ENCODE data around the gene IFT81.
A peak's percentile ranks its signal among the peaks of the same experiment; 100 is the strongest.
"Not testable (repeated sequence)": the region's sequence is repeated elsewhere in the genome, so short reads cannot be mapped to it uniquely, and the experiment has no call there.

IFT81 gene, protein sequence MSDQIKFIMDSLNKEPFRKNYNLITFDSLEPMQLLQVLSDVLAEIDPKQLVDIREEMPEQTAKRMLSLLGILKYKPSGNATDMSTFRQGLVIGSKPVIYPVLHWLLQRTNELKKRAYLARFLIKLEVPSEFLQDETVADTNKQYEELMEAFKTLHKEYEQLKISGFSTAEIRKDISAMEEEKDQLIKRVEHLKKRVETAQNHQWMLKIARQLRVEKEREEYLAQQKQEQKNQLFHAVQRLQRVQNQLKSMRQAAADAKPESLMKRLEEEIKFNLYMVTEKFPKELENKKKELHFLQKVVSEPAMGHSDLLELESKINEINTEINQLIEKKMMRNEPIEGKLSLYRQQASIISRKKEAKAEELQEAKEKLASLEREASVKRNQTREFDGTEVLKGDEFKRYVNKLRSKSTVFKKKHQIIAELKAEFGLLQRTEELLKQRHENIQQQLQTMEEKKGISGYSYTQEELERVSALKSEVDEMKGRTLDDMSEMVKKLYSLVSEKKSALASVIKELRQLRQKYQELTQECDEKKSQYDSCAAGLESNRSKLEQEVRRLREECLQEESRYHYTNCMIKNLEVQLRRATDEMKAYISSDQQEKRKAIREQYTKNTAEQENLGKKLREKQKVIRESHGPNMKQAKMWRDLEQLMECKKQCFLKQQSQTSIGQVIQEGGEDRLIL

DNA sequence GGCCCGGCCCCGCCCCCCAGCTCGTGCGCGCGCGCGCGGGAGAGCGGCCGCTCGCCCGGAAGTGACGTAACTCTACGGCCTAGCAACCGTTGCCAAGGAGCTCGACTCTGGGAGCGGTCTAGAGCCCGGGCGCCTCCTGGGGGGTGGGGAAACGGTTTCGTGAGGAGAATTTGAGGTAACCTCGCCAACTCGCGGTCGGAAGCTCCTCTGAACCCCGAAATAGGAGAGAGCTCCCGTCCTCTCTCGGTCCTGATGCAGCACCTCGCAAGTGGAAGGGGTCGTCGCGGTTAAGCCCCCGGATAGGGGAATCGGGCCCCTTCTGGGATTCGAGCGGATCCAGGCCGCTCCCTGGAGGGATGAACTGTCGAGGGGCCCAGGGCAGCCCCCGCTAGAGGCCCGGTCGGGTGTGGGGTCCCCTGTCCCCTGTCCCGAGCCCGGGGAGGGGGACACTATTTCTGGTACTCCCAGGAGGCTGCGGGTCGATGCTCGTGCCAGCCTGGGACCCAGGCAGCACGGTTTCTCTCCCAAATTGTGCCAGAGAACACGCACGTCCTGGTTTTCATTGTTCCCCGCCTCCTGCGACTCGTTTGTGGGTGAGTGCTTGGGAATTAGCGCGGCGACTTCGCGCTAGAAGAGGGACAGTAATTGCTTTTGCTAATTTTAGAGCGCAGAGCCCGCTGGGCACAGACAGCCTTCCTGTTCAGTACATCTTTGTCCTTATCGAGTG is at the start of gene IFT81:
Gene IFT81 (plus strand): TSS at position 89 of the 727 bp plus-strand sequence. CDS start 3,024 bp downstream, outside the sequence.
- H3K27ac ChIP-seq (ENCODE audit: low read depth, low read length): peak within 1 kb of the TSS; percentile 74
- H3K9ac ChIP-seq (ENCODE audit: low read length in 5 of 5): peak within 1 kb of the TSS; percentile 38 to 95 (median 78)

DNA sequence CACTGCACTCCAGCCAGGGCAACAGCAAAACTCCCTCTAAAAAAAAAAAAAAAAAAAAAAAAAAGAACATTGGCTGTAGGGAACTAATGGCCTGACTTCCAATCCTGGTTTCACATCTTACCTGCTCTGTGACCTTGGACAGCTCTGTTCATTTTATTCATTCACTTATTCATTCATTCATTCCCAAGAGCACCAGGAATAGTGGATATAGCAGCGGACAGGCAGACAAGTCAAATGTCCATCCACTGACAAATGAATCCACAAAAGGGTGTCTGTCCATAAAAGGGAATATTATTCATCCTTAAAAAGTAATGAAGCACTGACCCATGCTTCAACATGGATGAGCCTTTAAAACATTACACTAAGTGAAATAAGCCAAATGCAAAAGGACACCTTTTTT is 48.3 kb upstream of the IFT81 start:
- no peaks in the 10 kb centered on the region for H3K9me3 ChIP-seq (ENCODE audit: control insufficient read depth in 5 of 5, low read length in 5 of 5)
- H3K9ac ChIP-seq (ENCODE audit: low read length in 5 of 5): no peak overlapping the region
- H3K4me3 ChIP-seq (ENCODE audit: low read depth in 1 of 5, low read length in 5 of 5): no peak overlapping the region
- H3K27me3 ChIP-seq (ENCODE audit: control insufficient read depth in 5 of 5, insufficient read depth in 4 of 5, low read length in 5 of 5): peaks cover 0 to 3% (median 0%) of the 10 kb centered on the region in 5 donors
- no peaks in the 10 kb centered on the region for H3K36me3 ChIP-seq (ENCODE audit: control insufficient read depth in 5 of 5, insufficient read depth in 5 of 5, low read length in 5 of 5)
- H3K27ac ChIP-seq (ENCODE audit: low read depth, low read length): no peak overlapping the region
- peaks cover 3 to 20% (median 11%) of the 10 kb centered on the region in 5 donors for H3K4me1 ChIP-seq (ENCODE audit: control insufficient read depth in 5 of 5, insufficient read depth in 5 of 5, low read length in 5 of 5)

More for the DNA sequence above, at the start of gene IFT81:
- H3K4me1 ChIP-seq (ENCODE audit: control insufficient read depth in 5 of 5, insufficient read depth in 5 of 5, low read length in 5 of 5): peaks cover 2 to 14% (median 12%) of the 10 kb centered on the region in 5 donors
- H3K36me3 ChIP-seq (ENCODE audit: control insufficient read depth in 5 of 5, insufficient read depth in 5 of 5, low read length in 5 of 5): peaks cover 0 to 3% (median 0%) of the 10 kb centered on the region in 5 donors
- H3K4me3 ChIP-seq (ENCODE audit: low read depth in 1 of 5, low read length in 5 of 5): peak within 1 kb of the TSS; percentile 86 to 98 (median 96)
- no peaks in the 10 kb centered on the region for H3K9me3 ChIP-seq (ENCODE audit: control insufficient read depth in 5 of 5, low read length in 5 of 5)
- no peaks in the 10 kb centered on the region for H3K27me3 ChIP-seq (ENCODE audit: control insufficient read depth in 5 of 5, insufficient read depth in 4 of 5, low read length in 5 of 5)

DNA sequence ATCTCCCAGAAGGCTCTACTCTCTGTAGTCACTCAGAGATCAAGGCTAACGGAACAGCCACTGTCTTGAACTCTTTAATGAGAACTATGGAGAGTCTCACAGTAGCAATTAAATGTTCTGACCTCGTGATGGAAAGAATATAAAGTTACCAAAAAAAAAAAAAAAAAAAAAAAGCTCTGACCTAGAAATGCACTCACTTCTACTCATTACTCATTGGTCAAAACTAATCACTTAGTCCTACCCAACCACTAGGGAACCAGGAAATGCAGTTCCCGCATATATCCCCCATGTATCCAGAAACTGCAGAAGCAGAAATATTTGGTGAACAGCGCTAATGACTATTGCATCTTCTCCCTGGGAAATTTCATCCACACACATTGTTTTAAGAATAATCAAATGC is 46.4 kb upstream of the IFT81 start:
- H3K4me1 ChIP-seq (ENCODE audit: control insufficient read depth in 5 of 5, insufficient read depth in 5 of 5, low read length in 5 of 5): peaks cover 3 to 20% (median 11%) of the 10 kb centered on the region in 5 donors
- H3K27me3 ChIP-seq (ENCODE audit: control insufficient read depth in 5 of 5, insufficient read depth in 4 of 5, low read length in 5 of 5): peaks cover 0 to 3% (median 0%) of the 10 kb centered on the region in 5 donors
- H3K9ac ChIP-seq (ENCODE audit: low read length in 5 of 5): no peak overlapping the region
- no peak overlapping the region for H3K4me3 ChIP-seq (ENCODE audit: low read depth in 1 of 5, low read length in 5 of 5)
- H3K9me3 ChIP-seq (ENCODE audit: control insufficient read depth in 5 of 5, low read length in 5 of 5): no peaks in the 10 kb centered on the region
- H3K27ac ChIP-seq (ENCODE audit: low read depth, low read length): no peak overlapping the region
- no peaks in the 10 kb centered on the region for H3K36me3 ChIP-seq (ENCODE audit: control insufficient read depth in 5 of 5, insufficient read depth in 5 of 5, low read length in 5 of 5)

GRCh38 chr12:110079477-110080400 is 44.4 kb upstream of the IFT81 start:
- Histone ChIP-seq H3K27me3 (ENCODE audit: control insufficient read depth in 5 of 5, insufficient read depth in 4 of 5, low read length in 5 of 5) (peaks cover 0 to under 1% (median 0%) of the 10 kb centered on the region in 5 donors), H3K36me3 (ENCODE audit: control insufficient read depth in 5 of 5, insufficient read depth in 5 of 5, low read length in 5 of 5) (no peaks in the 10 kb centered on the region), H3K27ac (ENCODE audit: low read depth, low read length) (no peak overlapping the region), H3K9ac (ENCODE audit: low read length in 5 of 5) (no peak overlapping the region), H3K9me3 (ENCODE audit: control insufficient read depth in 5 of 5, low read length in 5 of 5) (no peaks in the 10 kb centered on the region), H3K4me1 (ENCODE audit: control insufficient read depth in 5 of 5, insufficient read depth in 5 of 5, low read length in 5 of 5) (peaks cover 0 to 8% (median 0%) of the 10 kb centered on the region in 5 donors), H3K4me3 (ENCODE audit: low read depth in 1 of 5, low read length in 5 of 5) (peak overlapping the region in 3 of 5 donors; percentile 41 to 46 (median 42))

- Histone ChIP-seq H3K27ac (ENCODE audit: low read depth, low read length) (no peak overlapping the region), H3K9ac (ENCODE audit: low read length in 5 of 5) (no peak overlapping the region), H3K4me1 (ENCODE audit: control insufficient read depth in 5 of 5, insufficient read depth in 5 of 5, low read length in 5 of 5) (peaks cover 0 to 8% (median 0%) of the 10 kb centered on the region in 5 donors), H3K4me3 (ENCODE audit: low read depth in 1 of 5, low read length in 5 of 5) (no peak overlapping the region), H3K36me3 (ENCODE audit: control insufficient read depth in 5 of 5, insufficient read depth in 5 of 5, low read length in 5 of 5) (no peaks in the 10 kb centered on the region), H3K27me3 (ENCODE audit: control insufficient read depth in 5 of 5, insufficient read depth in 4 of 5, low read length in 5 of 5) (peaks cover 0 to 3% (median 0%) of the 10 kb centered on the region in 5 donors), H3K9me3 (ENCODE audit: control insufficient read depth in 5 of 5, low read length in 5 of 5) (no peaks in the 10 kb centered on the region)
Measured at GRCh38 chr12:110080410-110080809, 43.7 kb upstream of the IFT81 start.

- no peak overlapping the region for H3K4me3 ChIP-seq (ENCODE audit: low read depth in 1 of 5, low read length in 5 of 5)
- no peaks in the 10 kb centered on the region for H3K36me3 ChIP-seq (ENCODE audit: control insufficient read depth in 5 of 5, insufficient read depth in 5 of 5, low read length in 5 of 5)
- no peak overlapping the region for H3K27ac ChIP-seq (ENCODE audit: low read depth, low read length)
- H3K9me3 ChIP-seq (ENCODE audit: control insufficient read depth in 5 of 5, low read length in 5 of 5): no peaks in the 10 kb centered on the region
- peaks cover 0 to 3% (median 3%) of the 10 kb centered on the region in 5 donors for H3K27me3 ChIP-seq (ENCODE audit: control insufficient read depth in 5 of 5, insufficient read depth in 4 of 5, low read length in 5 of 5)
- H3K9ac ChIP-seq (ENCODE audit: low read length in 5 of 5): no peak overlapping the region
- H3K4me1 ChIP-seq (ENCODE audit: control insufficient read depth in 5 of 5, insufficient read depth in 5 of 5, low read length in 5 of 5): peaks cover 0 to 15% (median 2%) of the 10 kb centered on the region in 5 donors
Measured at GRCh38 chr12:110084314-110085015, 39.7 kb upstream of the IFT81 start.

DNA sequence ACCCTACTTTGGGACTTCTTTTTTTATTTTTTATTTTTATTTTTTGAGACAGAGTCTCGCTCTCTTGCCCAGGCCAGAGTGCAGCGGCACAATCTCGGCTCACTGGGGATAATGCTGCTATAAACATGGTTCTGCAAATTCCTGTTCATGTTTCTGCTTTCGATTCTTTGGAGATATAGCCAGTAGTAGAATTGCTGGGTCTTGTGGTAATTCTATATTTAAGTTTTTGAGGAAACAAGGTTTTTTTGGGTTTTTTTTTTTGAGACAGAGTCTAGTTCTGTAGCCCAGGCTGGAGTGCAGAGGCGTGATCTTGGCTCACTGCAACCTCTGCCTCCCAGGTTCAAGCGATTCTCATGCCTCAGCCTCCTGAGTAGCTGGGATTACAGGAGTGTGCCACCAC is 35.9 kb upstream of the IFT81 start:
- not testable (repeated sequence) for H3K4me3 ChIP-seq (ENCODE audit: low read depth in 1 of 5, low read length in 5 of 5); H3K27ac ChIP-seq (ENCODE audit: low read depth, low read length); H3K27me3 ChIP-seq (ENCODE audit: control insufficient read depth in 5 of 5, insufficient read depth in 4 of 5, low read length in 5 of 5); H3K36me3 ChIP-seq (ENCODE audit: control insufficient read depth in 5 of 5, insufficient read depth in 5 of 5, low read length in 5 of 5); H3K9ac ChIP-seq (ENCODE audit: low read length in 5 of 5); H3K9me3 ChIP-seq (ENCODE audit: control insufficient read depth in 5 of 5, low read length in 5 of 5)
- peaks cover 0 to 12% (median 0%) of the 10 kb centered on the region in 5 donors for H3K4me1 ChIP-seq (ENCODE audit: control insufficient read depth in 5 of 5, insufficient read depth in 5 of 5, low read length in 5 of 5)

DNA sequence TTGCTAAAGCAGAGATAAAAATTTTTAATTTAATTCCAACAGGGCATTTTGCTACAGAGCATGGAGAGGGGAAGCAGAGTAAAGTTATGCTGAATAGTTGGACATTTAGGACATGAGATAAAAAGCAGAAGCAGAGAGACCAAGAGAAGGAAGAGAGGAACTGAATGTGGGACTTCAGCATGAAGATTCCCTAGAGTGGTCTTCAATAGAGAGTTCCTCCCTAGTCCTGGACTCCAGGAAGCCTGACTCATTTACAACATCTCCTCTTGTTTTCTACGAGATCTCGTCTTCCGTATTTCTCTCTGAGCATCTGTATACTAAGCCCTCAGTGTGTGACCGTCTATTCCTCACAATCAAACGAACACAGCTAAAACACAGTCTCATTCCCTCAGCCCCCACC is 35.2 kb upstream of the IFT81 start:
- no peak overlapping the region for H3K9ac ChIP-seq (ENCODE audit: low read length in 5 of 5)
- no peaks in the 10 kb centered on the region for H3K36me3 ChIP-seq (ENCODE audit: control insufficient read depth in 5 of 5, insufficient read depth in 5 of 5, low read length in 5 of 5)
- H3K27me3 ChIP-seq (ENCODE audit: control insufficient read depth in 5 of 5, insufficient read depth in 4 of 5, low read length in 5 of 5): peaks cover 0 to 7% (median 3%) of the 10 kb centered on the region in 5 donors
- H3K4me1 ChIP-seq (ENCODE audit: control insufficient read depth in 5 of 5, insufficient read depth in 5 of 5, low read length in 5 of 5): peaks cover 0 to 12% (median 0%) of the 10 kb centered on the region in 5 donors
- no peak overlapping the region for H3K27ac ChIP-seq (ENCODE audit: low read depth, low read length)
- H3K4me3 ChIP-seq (ENCODE audit: low read depth in 1 of 5, low read length in 5 of 5): no peak overlapping the region
- H3K9me3 ChIP-seq (ENCODE audit: control insufficient read depth in 5 of 5, low read length in 5 of 5): no peaks in the 10 kb centered on the region
